Liver (tissue), 9 donors: Measurements from ENCODE around the gene TMEM215. TPM values are rescaled to one million over a fixed set of nuclear protein-coding genes. Genes with fewer than 3 reads are reported as not detected.

Experiments
- DNase-seq: peaks from one replicate; pipeline ENCODE4 v3.0.0-alpha.2; 2017; ENCODE audit warnings: low spot score
- H3K27ac ChIP-seq, 2 donors: one replicate each; pipeline ENCODE4 v1.7.0; 2013; ENCODE audit warnings: inconsistent platforms in 2 of 2, low read length in 2 of 2, control low read depth in 1 of 2, low read depth in 1 of 2, mild to moderate bottlenecking in 1 of 2
- H3K27me3 ChIP-seq, 4 donors: one replicate each; pipeline versions ENCODE4 v1.6.1 to v1.7.0; 2013; ENCODE audit warnings: low read length in 3 of 4, inconsistent platforms in 1 of 4, mild to moderate bottlenecking in 1 of 4, moderate library complexity in 1 of 4; ENCODE audit not compliant: control insufficient read depth in 4 of 4, insufficient read depth in 4 of 4
- H3K36me3 ChIP-seq, 4 donors: one replicate each; pipeline versions ENCODE4 v1.6.1 to v1.7.0; 2013; ENCODE audit warnings: low read length in 3 of 4, mild to moderate bottlenecking in 3 of 4, low read depth in 1 of 4, moderate library complexity in 1 of 4; ENCODE audit not compliant: control insufficient read depth in 4 of 4, insufficient read depth in 3 of 4
- H3K4me1 ChIP-seq, 4 donors: one replicate each; pipeline versions ENCODE4 v1.6.1 to v1.7.0; 2013; ENCODE audit warnings: low read length in 3 of 4, mild to moderate bottlenecking in 3 of 4, moderate library complexity in 1 of 4; ENCODE audit not compliant: control insufficient read depth in 4 of 4, insufficient read depth in 4 of 4
- H3K4me3 ChIP-seq, 3 donors: one replicate each; pipeline versions ENCODE4 v1.6.1 to v1.7.0; 2013; ENCODE audit warnings: low read length in 3 of 3, control low read depth in 1 of 3, low read depth in 1 of 3, mild to moderate bottlenecking in 1 of 3
- H3K9ac ChIP-seq, 2 donors: one replicate each; pipeline ENCODE4 v1.7.0; 2013; ENCODE audit warnings: low read length in 2 of 2, mild to moderate bottlenecking in 2 of 2, moderate library complexity in 2 of 2, control low read depth in 1 of 2, low read depth in 1 of 2
- H3K9me3 ChIP-seq, 4 donors: one replicate each; pipeline versions ENCODE4 v1.6.1 to v1.7.0; 2013; ENCODE audit warnings: low read length in 3 of 4; ENCODE audit not compliant: control insufficient read depth in 4 of 4
- ATF3 ChIP-seq: IDR thresholded peaks from 2 replicates; pipeline ENCODE4 v1.6.1; 2016; ENCODE audit warnings: antibody characterized with exemption
- EGR1 ChIP-seq, 2 donors: IDR thresholded peaks; 2 replicates each; pipeline ENCODE4 v1.6.1; 2016 to 2018; ENCODE audit warnings: antibody characterized with exemption in 2 of 2, low read depth in 2 of 2
- FOXA1 ChIP-seq: IDR thresholded peaks from 2 replicates; pipeline ENCODE4 v1.6.1; 2016; ENCODE audit warnings: antibody characterized with exemption
- FOXA2 ChIP-seq: IDR thresholded peaks from 2 replicates; pipeline ENCODE4 v1.6.1; 2016; ENCODE audit warnings: antibody characterized with exemption
- GABPA ChIP-seq, 2 donors: IDR thresholded peaks in 1 of 2; conservative IDR thresholded peaks in 1 of 2; 2 replicates each; pipeline ENCODE4 v1.6.1; 2016; ENCODE audit warnings: antibody characterized with exemption in 2 of 2, mild to moderate bottlenecking in 1 of 2, moderate library complexity in 1 of 2
- HNF4A ChIP-seq, 2 donors: conservative IDR thresholded peaks; 2 replicates each; pipeline ENCODE4 v1.6.1; 2016; ENCODE audit warnings: antibody characterized with exemption in 2 of 2, mild to moderate bottlenecking in 2 of 2
- JUND ChIP-seq, 2 donors: IDR thresholded peaks; 2 replicates each; pipeline ENCODE4 v1.6.1; 2016; ENCODE audit warnings: antibody characterized with exemption in 2 of 2
- MAX ChIP-seq: IDR thresholded peaks from 2 replicates; pipeline ENCODE4 v1.6.1; 2016; ENCODE audit warnings: antibody characterized with exemption
- NR2F2 ChIP-seq: IDR thresholded peaks from 2 replicates; pipeline ENCODE4 v1.6.1; 2016; ENCODE audit warnings: antibody characterized with exemption
- RAD21 ChIP-seq, 2 donors: IDR thresholded peaks; 2 replicates each; pipeline ENCODE4 v1.6.1; 2016; ENCODE audit warnings: antibody characterized with exemption in 2 of 2, mild to moderate bottlenecking in 2 of 2
- RXRA ChIP-seq, 2 donors: IDR thresholded peaks; 2 replicates each; pipeline ENCODE4 v1.6.1; 2017 to 2018; ENCODE audit warnings: antibody characterized with exemption in 2 of 2, mild to moderate bottlenecking in 1 of 2
- SP1 ChIP-seq: IDR thresholded peaks from 2 replicates; pipeline ENCODE4 v1.6.1; 2018; ENCODE audit warnings: antibody characterized with exemption, mild to moderate bottlenecking
- TAF1 ChIP-seq: conservative IDR thresholded peaks from 2 replicates; pipeline ENCODE4 v1.6.1; 2016; ENCODE audit warnings: antibody characterized with exemption, mild to moderate bottlenecking
- YY1 ChIP-seq: IDR thresholded peaks from 2 replicates; pipeline ENCODE4 v1.6.1; 2016; ENCODE audit warnings: antibody characterized with exemption, mild to moderate bottlenecking
- WGBS: extraction: QIAGEN DNeasy Blood & Tissue Kit; methylation state at CpG from one replicate; pipeline ENCODE4 v1.1.7; 2013; 5-methylcytosine and 5-hydroxymethylcytosine counted together
- polyA plus RNA-seq, 2 donors: library from polyadenylated mRNA; stranded (reverse) in 1 of 2; unstranded in 1 of 2; fragments of 200-250 nt in 1 of 2; fragments of >200 nt in 1 of 2; fragmentation: Nextera tagmentation in 1 of 2; extraction: Ambion mirVana in 1 of 2; gene quantifications; one replicate each; pipeline versions ENCODE4 v1.2.1 to v1.2.3, GENCODE V29; 2013 to 2015
- total RNA-seq, 2 donors: library from RNA; depleted of rRNA; stranded (reverse); fragments of >200 nt; gene quantifications; one replicate each; pipeline ENCODE4 v1.2.3, GENCODE V29; 2014
- TF ChIP-seq, protein P1 (sequence below): IDR thresholded peaks from 2 replicates; pipeline ENCODE4 v1.6.1; 2016; ENCODE audit warnings: antibody characterized with exemption, mild to moderate bottlenecking
- TF ChIP-seq, protein P2 (sequence below): fragments of 150-350 bp; IDR thresholded peaks from 2 replicates; pipeline ENCODE4 v1.5.1; 2017; ENCODE audit warnings: improper control_type of control experiment, low read depth, low read length; ENCODE audit not compliant: missing input control
- TF ChIP-seq, protein P3 (sequence below): IDR thresholded peaks from 2 replicates; pipeline ENCODE4 v1.6.1; 2016; ENCODE audit warnings: antibody characterized with exemption
- donor health status: healthy.
- donor health status: healthy.
- donor health status: healthy.
- donor health status: healthy.
- donor health status: healthy.

TMEM215 gene
- total and polyA plus RNA-seq, 4 donors = not detected

- Histone ChIP-seq H3K9ac (no peak overlapping the region), H3K27ac (no peak overlapping the region), H3K27me3 (peaks cover 0 to 2% (median 1%) of the 10 kb centered on the region in 4 donors), H3K4me3 (no peak overlapping the region), H3K36me3 (no peaks in the 10 kb centered on the region), H3K4me1 (no peaks in the 10 kb centered on the region), H3K9me3 (no peaks in the 10 kb centered on the region)
- DNase-seq = no peak
- TF ChIP-seq RAD21 (IDR thresholded peaks at IDR 0.05) = no peak
- TF ChIP-seq ATF3 = no peak
- TF ChIP-seq JUND (IDR thresholded peaks at IDR 0.05) = no peak
- TF ChIP-seq FOXA1 = no peak
- TF ChIP-seq, protein P1, sequence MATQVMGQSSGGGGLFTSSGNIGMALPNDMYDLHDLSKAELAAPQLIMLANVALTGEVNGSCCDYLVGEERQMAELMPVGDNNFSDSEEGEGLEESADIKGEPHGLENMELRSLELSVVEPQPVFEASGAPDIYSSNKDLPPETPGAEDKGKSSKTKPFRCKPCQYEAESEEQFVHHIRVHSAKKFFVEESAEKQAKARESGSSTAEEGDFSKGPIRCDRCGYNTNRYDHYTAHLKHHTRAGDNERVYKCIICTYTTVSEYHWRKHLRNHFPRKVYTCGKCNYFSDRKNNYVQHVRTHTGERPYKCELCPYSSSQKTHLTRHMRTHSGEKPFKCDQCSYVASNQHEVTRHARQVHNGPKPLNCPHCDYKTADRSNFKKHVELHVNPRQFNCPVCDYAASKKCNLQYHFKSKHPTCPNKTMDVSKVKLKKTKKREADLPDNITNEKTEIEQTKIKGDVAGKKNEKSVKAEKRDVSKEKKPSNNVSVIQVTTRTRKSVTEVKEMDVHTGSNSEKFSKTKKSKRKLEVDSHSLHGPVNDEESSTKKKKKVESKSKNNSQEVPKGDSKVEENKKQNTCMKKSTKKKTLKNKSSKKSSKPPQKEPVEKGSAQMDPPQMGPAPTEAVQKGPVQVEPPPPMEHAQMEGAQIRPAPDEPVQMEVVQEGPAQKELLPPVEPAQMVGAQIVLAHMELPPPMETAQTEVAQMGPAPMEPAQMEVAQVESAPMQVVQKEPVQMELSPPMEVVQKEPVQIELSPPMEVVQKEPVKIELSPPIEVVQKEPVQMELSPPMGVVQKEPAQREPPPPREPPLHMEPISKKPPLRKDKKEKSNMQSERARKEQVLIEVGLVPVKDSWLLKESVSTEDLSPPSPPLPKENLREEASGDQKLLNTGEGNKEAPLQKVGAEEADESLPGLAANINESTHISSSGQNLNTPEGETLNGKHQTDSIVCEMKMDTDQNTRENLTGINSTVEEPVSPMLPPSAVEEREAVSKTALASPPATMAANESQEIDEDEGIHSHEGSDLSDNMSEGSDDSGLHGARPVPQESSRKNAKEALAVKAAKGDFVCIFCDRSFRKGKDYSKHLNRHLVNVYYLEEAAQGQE = no peak
Observed at GRCh38 chr9:32823551-32823950, 40.2 kb downstream of the TMEM215 start.

DNA sequence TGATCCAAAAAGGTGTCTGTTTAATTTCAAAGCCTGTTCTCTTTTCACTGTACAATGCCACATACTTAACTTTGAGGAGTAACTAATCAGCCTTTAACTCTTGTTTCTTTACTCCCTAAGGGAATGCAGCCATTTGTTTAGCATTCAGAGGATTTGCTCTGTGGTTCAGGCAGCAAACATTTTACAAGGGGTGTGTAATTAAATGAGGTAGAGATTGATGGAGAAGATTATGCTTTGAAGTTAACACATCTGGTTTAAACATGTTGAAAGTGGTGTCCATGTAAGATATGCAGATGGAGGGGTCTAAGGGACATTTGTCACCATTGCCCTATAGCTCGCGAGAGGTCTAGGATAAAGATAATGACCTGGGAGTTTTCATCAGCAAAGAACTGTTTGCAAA is 41.9 kb downstream of the TMEM215 start:
- Histone ChIP-seq H3K9ac (no peak overlapping the region), H3K4me3 (no peak overlapping the region), H3K9me3 (no peaks in the 10 kb centered on the region), H3K4me1 (no peaks in the 10 kb centered on the region), H3K36me3 (no peaks in the 10 kb centered on the region), H3K27ac (no peak overlapping the region), H3K27me3 (peaks cover 0 to 2% (median 1%) of the 10 kb centered on the region in 4 donors)
- TF ChIP-seq NR2F2 (no peak), GABPA (IDR thresholded peaks at IDR 0.05 in 1 of 2, conservative IDR thresholded peaks at IDR 0.05 in 1 of 2) (no peak), EGR1 (IDR thresholded peaks at IDR 0.05; ENCODE audit: low read depth in 2 of 2) (no peak), TAF1 (no peak), FOXA1 (no peak), MAX (no peak), HNF4A (conservative IDR thresholded peaks at IDR 0.05) (no peak), FOXA2 (no peak), RAD21 (IDR thresholded peaks at IDR 0.05) (no peak), RXRA (IDR thresholded peaks at IDR 0.05) (no peak), YY1 (no peak), SP1 (no peak), ATF3 (no peak)
- TF ChIP-seq, protein P2, sequence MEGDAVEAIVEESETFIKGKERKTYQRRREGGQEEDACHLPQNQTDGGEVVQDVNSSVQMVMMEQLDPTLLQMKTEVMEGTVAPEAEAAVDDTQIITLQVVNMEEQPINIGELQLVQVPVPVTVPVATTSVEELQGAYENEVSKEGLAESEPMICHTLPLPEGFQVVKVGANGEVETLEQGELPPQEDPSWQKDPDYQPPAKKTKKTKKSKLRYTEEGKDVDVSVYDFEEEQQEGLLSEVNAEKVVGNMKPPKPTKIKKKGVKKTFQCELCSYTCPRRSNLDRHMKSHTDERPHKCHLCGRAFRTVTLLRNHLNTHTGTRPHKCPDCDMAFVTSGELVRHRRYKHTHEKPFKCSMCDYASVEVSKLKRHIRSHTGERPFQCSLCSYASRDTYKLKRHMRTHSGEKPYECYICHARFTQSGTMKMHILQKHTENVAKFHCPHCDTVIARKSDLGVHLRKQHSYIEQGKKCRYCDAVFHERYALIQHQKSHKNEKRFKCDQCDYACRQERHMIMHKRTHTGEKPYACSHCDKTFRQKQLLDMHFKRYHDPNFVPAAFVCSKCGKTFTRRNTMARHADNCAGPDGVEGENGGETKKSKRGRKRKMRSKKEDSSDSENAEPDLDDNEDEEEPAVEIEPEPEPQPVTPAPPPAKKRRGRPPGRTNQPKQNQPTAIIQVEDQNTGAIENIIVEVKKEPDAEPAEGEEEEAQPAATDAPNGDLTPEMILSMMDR = no peak
- TF ChIP-seq, protein P1 = no peak
- TF ChIP-seq, protein P3, sequence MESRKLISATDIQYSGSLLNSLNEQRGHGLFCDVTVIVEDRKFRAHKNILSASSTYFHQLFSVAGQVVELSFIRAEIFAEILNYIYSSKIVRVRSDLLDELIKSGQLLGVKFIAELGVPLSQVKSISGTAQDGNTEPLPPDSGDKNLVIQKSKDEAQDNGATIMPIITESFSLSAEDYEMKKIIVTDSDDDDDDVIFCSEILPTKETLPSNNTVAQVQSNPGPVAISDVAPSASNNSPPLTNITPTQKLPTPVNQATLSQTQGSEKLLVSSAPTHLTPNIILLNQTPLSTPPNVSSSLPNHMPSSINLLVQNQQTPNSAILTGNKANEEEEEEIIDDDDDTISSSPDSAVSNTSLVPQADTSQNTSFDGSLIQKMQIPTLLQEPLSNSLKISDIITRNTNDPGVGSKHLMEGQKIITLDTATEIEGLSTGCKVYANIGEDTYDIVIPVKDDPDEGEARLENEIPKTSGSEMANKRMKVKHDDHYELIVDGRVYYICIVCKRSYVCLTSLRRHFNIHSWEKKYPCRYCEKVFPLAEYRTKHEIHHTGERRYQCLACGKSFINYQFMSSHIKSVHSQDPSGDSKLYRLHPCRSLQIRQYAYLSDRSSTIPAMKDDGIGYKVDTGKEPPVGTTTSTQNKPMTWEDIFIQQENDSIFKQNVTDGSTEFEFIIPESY = no peak
- no peak for DNase-seq
- WGBS = 75% methylated on average over 2 of the region's 2 CpGs
